Adrenal gland (tissue), 5 donors: ENCODE data around the gene SMIM24.

Experiments used
- CTCF ChIP-seq, 6 experiments: fragments of 450-650 bp in 4 of 6; fragments of 200-600 bp in 2 of 6; sonication (generic) in 1 of 6; IDR thresholded peaks; 1 replicate in 5 of 6; 2 replicates in 1 of 6; pipeline versions ENCODE4 v1.5.1 to v1.8.0; 2016 to 2021; ENCODE audit warnings: antibody characterized with exemption in 6 of 6, mild to moderate bottlenecking in 2 of 6, moderate library complexity in 1 of 6
- POLR2A ChIP-seq, 2 donors: fragments of 450-650 bp; IDR thresholded peaks; one replicate each; pipeline ENCODE4 v1.6.1; 2017; ENCODE audit warnings: antibody characterized with exemption in 2 of 2, mild to moderate bottlenecking in 2 of 2, moderate library complexity in 1 of 2
- donor health status: DM: no; HTN: no; CAD: no.

- no peak for TF ChIP-seq CTCF (IDR thresholded peaks at IDR 0.05)
- no peak for TF ChIP-seq POLR2A (IDR thresholded peaks at IDR 0.05)
Measured at GRCh38 chr19:3481241-3482090, 1.1 kb upstream of the SMIM24 start.
